ENCODE data around the gene BUB3. TPM values are rescaled to one million over a fixed set of nuclear protein-coding genes. Genes with fewer than 3 reads are reported as not detected.

Gene BUB3
- total RNA-seq, 4 donors from 2014 or later: 68.1 to 100 (median 73.4) TPM

DNA sequence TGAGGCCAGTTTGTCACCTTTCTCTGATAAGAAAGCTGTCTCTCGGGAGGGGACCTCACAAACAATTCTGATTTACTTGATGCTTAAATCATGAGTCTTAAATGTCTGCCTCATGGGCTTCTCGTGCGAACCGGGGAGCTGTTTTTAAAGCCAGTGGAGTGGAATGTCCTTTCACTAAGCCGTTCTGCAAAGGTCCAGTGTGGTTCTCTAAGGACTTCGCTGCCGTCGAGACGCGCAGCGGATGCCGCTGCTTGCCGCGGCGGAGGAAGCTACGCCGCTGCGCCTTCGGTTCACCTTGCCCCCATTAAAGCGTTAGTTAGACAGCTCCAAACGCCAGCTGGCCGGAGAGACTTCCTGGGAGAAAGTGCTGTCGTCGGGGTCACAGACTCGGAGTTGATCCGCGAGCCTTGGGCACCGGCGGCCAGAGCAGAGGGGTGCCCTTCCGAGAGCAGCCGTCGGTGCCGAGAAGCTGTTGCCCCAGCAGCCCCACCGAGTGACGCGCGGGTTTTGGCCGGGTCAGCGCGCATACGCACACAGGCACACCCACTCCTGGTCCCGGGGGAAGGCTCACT, 19.8 kb upstream of the BUB3 start:
- Histone ChIP-seq H3K4me1 (peaks cover 0 to 61% (median 33%) of the 10 kb centered on the region in 4 donors), H3K27me3 (peaks cover 8 to 98% of the 10 kb centered on the region in 2 donors), H3K27ac (no peak overlapping the region), H3K9me3 (no peaks in the 10 kb centered on the region), H3K36me3 (no peaks in the 10 kb centered on the region), H3K4me3 (no peak overlapping the region)
- 4% methylated on average over 27 to 40 of the region's 42 CpGs for WGBS, 2 donors
- no peak for DNase-seq (ENCODE audit: low spot score in 2 of 2)
- TF ChIP-seq EP300 (IDR thresholded peaks at IDR 0.05) (no peak), POLR2A (IDR thresholded peaks at IDR 0.05) (no peak)
- TF ChIP-seq, protein P1, sequence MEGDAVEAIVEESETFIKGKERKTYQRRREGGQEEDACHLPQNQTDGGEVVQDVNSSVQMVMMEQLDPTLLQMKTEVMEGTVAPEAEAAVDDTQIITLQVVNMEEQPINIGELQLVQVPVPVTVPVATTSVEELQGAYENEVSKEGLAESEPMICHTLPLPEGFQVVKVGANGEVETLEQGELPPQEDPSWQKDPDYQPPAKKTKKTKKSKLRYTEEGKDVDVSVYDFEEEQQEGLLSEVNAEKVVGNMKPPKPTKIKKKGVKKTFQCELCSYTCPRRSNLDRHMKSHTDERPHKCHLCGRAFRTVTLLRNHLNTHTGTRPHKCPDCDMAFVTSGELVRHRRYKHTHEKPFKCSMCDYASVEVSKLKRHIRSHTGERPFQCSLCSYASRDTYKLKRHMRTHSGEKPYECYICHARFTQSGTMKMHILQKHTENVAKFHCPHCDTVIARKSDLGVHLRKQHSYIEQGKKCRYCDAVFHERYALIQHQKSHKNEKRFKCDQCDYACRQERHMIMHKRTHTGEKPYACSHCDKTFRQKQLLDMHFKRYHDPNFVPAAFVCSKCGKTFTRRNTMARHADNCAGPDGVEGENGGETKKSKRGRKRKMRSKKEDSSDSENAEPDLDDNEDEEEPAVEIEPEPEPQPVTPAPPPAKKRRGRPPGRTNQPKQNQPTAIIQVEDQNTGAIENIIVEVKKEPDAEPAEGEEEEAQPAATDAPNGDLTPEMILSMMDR (IDR thresholded peaks at IDR 0.05): no peak

DNA sequence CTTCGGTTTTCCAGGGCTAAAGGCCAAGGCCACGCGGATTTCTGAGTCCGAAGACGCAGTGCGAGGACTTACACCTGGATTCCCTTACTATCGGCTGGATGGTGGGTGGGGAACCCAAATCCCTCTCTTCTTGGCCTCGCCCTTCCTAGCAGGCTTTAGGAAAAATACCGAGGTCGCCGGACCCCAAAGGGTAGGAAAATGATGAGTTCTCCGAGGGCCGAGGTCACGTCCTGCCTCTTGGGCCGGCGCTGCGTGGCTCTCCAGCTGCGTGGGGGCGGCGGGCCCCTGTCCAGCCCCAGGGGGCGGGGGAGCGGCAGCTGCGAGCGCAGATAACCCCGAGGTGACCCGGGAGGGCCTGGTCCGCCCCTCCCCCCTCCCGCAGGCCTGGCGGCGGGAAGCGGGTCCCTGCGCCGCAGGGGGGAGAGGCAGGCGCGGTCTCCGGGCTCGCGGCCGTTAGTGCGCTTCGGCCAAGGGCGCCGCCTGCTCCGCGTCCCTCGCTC, 19.2 kb upstream of the BUB3 start:
- Histone ChIP-seq H3K4me1 (peaks cover 0 to 66% (median 36%) of the 10 kb centered on the region in 4 donors), H3K27ac (no peak overlapping the region), H3K9me3 (no peaks in the 10 kb centered on the region), H3K27me3 (peaks cover 8 to 98% of the 10 kb centered on the region in 2 donors), H3K36me3 (no peaks in the 10 kb centered on the region), H3K4me3 (peak overlapping the region in 2 of 4 donors; percentile 27 to 49)
- 0 to 3% methylated on average over 1 to 36 of the region's 46 CpGs for WGBS, 2 donors
- TF ChIP-seq, protein P1 (IDR thresholded peaks at IDR 0.05): no peak
- TF ChIP-seq POLR2A (IDR thresholded peaks at IDR 0.05) (no peak), EP300 (IDR thresholded peaks at IDR 0.05) (no peak)
- no peak for DNase-seq (ENCODE audit: low spot score in 2 of 2)

DNA sequence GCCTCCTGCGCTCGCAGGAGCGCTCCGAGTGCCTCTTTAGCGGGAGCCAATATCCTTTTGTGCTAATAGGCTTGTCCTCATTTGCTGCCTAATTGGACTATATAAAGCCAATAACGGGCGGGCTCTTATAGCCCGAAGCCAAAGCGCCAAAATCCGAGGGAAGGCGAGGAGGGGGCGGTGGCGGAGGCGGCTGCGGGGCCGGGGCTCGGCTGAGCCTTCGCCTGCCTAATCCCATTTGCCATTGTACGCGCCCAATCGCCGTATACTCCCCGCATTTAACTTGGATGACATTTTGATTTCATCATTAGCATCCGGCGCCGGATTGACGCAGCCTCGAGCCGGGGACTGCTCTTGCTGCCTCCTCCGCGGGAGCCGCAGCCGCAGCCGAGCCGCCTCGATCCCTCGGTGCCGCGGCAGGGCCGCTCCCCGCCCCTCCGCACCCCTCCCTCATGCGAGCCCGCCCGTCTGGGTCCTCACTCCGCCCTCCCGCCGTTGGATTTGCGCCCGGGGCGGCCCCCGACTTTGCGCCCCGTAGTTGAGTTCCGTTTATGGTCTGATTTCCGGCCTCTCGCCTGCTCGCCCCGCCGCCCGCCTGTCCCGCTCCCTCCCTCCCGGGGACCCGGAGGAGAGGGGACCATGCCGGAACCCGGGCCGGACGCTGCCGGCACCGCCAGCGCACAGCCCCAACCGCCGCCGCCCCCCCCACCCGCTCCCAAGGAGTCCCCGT, 18.6 kb upstream of the BUB3 start, which contains the start of gene HMX3:
TSS of gene HMX3 (plus strand) at position 556 of the 727 bp plus-strand sequence. CDS start at position 637, 81 bp downstream.
- DNase-seq (ENCODE audit: low spot score in 2 of 2): no peak
- H3K27me3 ChIP-seq: peaks cover 8 to 98% of the 10 kb centered on the region in 2 donors
- peaks cover 0 to 72% (median 41%) of the 10 kb centered on the region in 4 donors for H3K4me1 ChIP-seq
- peak within 1 kb of the TSS; percentile 15 to 49 (median 33) for H3K4me3 ChIP-seq
- H3K27ac ChIP-seq: no peak within 1 kb of the TSS
- no peaks in the 10 kb centered on the region for H3K9me3 ChIP-seq
- no peaks in the 10 kb centered on the region for H3K36me3 ChIP-seq
- 1 to 3% methylated on average over 57 to 72 of the region's 76 CpGs for WGBS, 2 donors
- TF ChIP-seq, protein P1 (IDR thresholded peaks at IDR 0.05): no peak
- TF ChIP-seq POLR2A (IDR thresholded peaks at IDR 0.05) (no peak), EP300 (IDR thresholded peaks at IDR 0.05) (no peak)

DNA sequence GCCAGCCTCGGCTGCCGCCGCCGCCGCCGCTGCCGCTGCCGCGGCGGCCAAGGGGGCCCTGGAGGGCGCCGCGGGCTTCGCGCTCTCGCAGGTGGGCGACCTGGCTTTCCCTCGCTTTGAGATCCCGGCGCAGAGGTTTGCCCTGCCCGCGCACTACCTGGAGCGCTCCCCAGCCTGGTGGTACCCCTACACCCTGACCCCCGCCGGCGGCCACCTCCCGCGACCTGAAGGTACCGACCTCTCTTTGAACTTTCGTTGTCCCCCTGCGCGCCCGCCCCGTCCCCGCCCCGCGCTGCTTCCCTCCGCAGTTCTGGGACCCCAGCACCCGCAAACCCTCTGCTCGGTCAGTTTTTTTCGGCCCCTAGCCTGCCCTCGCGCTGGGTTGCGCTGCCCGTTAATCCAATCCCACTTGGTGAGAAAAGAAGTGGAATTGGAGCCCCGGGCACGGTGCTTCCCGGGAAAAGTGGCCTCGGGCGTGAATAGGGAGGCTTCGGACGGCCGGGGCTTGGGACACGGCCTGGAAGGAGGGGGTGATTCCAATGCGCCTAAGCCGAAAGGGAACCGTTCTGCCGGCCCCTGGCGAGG, 17.9 kb upstream of the BUB3 start:
- TF ChIP-seq EP300 (IDR thresholded peaks at IDR 0.05) (no peak), POLR2A (IDR thresholded peaks at IDR 0.05) (no peak)
- WGBS, 2 donors: 2% methylated on average over 38 to 53 of the region's 59 CpGs
- peaks cover 10 to 98% of the 10 kb centered on the region in 2 donors for H3K27me3 ChIP-seq
- H3K9me3 ChIP-seq: no peaks in the 10 kb centered on the region
- H3K36me3 ChIP-seq: no peaks in the 10 kb centered on the region
- peaks cover 0 to 74% (median 41%) of the 10 kb centered on the region in 4 donors for H3K4me1 ChIP-seq
- no peak for DNase-seq (ENCODE audit: low spot score in 2 of 2)
- peak overlapping the region in 2 of 4 donors; percentile 15 to 49 for H3K4me3 ChIP-seq
- H3K27ac ChIP-seq: no peak overlapping the region

DNA sequence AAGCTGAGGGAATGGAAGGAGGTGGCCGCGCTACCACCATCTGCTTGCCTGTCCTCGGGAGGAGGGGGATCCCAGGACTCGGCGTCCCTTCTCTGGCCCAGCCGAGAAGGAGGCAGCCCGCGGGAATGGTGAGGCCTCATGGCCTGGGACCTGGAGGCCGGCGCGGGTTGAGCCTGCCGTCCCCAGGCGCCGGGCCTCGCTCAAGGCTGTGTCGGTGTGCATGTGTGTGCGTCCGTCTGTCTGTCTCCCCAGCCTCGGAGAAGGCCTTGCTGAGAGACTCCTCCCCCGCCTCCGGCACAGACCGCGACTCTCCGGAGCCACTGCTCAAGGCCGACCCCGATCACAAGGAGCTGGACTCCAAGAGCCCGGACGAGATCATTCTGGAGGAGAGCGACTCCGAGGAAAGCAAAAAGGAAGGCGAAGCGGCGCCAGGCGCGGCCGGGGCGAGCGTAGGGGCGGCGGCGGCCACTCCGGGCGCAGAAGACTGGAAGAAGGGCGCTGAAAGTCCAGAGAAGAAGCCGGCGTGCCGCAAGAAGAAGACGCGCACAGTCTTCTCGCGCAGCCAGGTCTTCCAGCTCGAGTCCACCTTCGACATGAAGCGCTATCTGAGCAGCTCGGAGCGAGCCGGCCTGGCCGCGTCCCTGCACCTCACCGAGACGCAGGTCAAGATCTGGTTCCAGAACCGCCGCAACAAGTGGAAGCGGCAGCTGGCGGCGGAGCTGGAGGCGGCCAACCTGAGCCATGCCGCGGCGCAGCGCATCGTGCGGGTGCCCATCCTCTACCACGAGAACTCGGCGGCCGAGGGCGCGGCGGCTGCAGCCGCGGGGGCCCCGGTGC, 17.2 kb upstream of the BUB3 start:
- H3K4me3 ChIP-seq: peak overlapping the region in 2 of 4 donors; percentile 21 to 32
- TF ChIP-seq, protein P1 (IDR thresholded peaks at IDR 0.05): no peak
- TF ChIP-seq EP300 (IDR thresholded peaks at IDR 0.05) (no peak), POLR2A (IDR thresholded peaks at IDR 0.05) (no peak)
- H3K36me3 ChIP-seq: no peaks in the 10 kb centered on the region
- H3K27me3 ChIP-seq: peaks cover 10 to 98% of the 10 kb centered on the region in 2 donors
- no peaks in the 10 kb centered on the region for H3K9me3 ChIP-seq
- WGBS, 2 donors: 2 to 3% methylated on average over 33 to 76 of the region's 83 CpGs
- DNase-seq (ENCODE audit: low spot score in 2 of 2): no peak
- no peak overlapping the region for H3K27ac ChIP-seq
- peaks cover 0 to 74% (median 41%) of the 10 kb centered on the region in 4 donors for H3K4me1 ChIP-seq

All from tibial nerve (tissue), 4 donors.